ENCODE results near the gene SLC36A1. TPM values are rescaled to one million over a fixed set of nuclear protein-coding genes. Genes with fewer than 3 reads are reported as not detected.

Gene SLC36A1
- total RNA-seq, 4 donors from 2014 or later, result 35.2 to 91.3 (median 69.8) TPM

DNA sequence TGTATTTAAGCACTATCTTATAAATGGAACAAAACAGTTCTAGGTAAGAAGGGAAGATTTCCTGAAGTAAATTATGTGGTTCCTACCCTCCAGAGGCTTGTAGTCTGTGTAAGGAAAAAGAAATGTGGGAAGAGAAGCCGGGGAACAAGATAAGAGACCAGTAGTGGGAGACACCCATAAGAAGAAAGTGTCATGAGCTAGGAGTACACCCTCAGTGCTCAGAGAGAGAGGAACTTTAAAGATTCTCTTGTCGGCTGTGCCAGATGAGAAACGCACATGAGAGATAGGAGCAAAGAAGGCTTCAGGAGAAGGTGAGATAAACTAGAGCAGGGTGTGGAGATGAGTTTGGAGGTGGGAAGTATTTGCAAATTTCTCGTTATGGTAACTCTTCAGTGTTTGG lies 18.1 kb downstream of the SLC36A1 start:
- in situ Hi-C loops (cut with MboI; ENCODE audit: low pct_ligation_motif_present in 1 of 4, low pct_unique_long_range_greater_than_20kb in 1 of 4, low sequenced_read_pairs in 3 of 4) (loop anchor here in 1 of 4 donors (25.0 kb wide), 1 partner anchor 297 kb away; the partner anchor contains the start of genes ATOX1 and G3BP1), intact Hi-C loops (cut with DNase I; ENCODE audit: low total_unique reads) (no loop called here)
- no peaks in the 10 kb centered on the region for H3K27me3 ChIP-seq
- H3K4me1 ChIP-seq, result peaks cover 0 to 8% (median 6%) of the 10 kb centered on the region in 4 donors
- H3K4me3 ChIP-seq, result no peak overlapping the region
- no peak for DNase-seq
- H3K36me3 ChIP-seq, result peaks cover 0 to 21% (median 8%) of the 10 kb centered on the region in 4 donors
- TF ChIP-seq, protein P1, sequence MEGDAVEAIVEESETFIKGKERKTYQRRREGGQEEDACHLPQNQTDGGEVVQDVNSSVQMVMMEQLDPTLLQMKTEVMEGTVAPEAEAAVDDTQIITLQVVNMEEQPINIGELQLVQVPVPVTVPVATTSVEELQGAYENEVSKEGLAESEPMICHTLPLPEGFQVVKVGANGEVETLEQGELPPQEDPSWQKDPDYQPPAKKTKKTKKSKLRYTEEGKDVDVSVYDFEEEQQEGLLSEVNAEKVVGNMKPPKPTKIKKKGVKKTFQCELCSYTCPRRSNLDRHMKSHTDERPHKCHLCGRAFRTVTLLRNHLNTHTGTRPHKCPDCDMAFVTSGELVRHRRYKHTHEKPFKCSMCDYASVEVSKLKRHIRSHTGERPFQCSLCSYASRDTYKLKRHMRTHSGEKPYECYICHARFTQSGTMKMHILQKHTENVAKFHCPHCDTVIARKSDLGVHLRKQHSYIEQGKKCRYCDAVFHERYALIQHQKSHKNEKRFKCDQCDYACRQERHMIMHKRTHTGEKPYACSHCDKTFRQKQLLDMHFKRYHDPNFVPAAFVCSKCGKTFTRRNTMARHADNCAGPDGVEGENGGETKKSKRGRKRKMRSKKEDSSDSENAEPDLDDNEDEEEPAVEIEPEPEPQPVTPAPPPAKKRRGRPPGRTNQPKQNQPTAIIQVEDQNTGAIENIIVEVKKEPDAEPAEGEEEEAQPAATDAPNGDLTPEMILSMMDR (IDR thresholded peaks at IDR 0.05), result no peak
- TF ChIP-seq POLR2A (IDR thresholded peaks at IDR 0.05) (no peak), POLR2AphosphoS5 (IDR thresholded peaks at IDR 0.05) (no peak), EP300 (IDR thresholded peaks at IDR 0.05; ENCODE audit: low read depth) (no peak)
- 89 to 94% methylated on average over 4 of the region's 4 CpGs for WGBS, 2 donors (ENCODE audit: low coverage in 1 of 2)
- no peaks in the 10 kb centered on the region for H3K9me3 ChIP-seq
- no peak overlapping the region for H3K27ac ChIP-seq

DNA sequence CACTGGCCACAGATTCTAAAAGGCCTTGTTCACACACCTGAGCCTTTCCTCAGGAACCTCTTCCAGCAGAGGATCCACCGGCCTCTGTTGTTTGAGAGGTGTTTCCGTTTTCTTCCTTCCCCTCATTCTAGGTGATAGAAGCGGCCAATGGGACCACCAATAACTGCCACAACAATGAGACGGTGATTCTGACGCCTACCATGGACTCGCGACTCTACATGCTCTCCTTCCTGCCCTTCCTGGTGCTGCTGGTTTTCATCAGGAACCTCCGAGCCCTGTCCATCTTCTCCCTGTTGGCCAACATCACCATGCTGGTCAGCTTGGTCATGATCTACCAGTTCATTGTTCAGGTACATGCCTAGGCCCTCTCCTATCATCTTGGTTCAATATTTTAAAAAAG lies 20.2 kb downstream of the SLC36A1 start:
- TF ChIP-seq, protein P1 (IDR thresholded peaks at IDR 0.05), result no peak
- TF ChIP-seq POLR2A (IDR thresholded peaks at IDR 0.05), result no peak
- TF ChIP-seq POLR2AphosphoS5 (IDR thresholded peaks at IDR 0.05), result no peak
- no peak for TF ChIP-seq EP300 (IDR thresholded peaks at IDR 0.05; ENCODE audit: low read depth)
- 97% methylated on average over 8 of the region's 8 CpGs; no CpG with 5 or more reads in 1 of the 2 donors for WGBS, 2 donors (ENCODE audit: low coverage in 1 of 2)
- Histone ChIP-seq H3K27me3 (no peaks in the 10 kb centered on the region), H3K4me3 (no peak overlapping the region), H3K9me3 (no peaks in the 10 kb centered on the region), H3K36me3 (peaks cover 0 to 22% (median 9%) of the 10 kb centered on the region in 4 donors), H3K4me1 (peaks cover 0 to 8% (median 7%) of the 10 kb centered on the region in 4 donors), H3K27ac (no peak overlapping the region)
- DNase-seq, result no peak
- in situ Hi-C loops (cut with MboI; ENCODE audit: low pct_ligation_motif_present in 1 of 4, low pct_unique_long_range_greater_than_20kb in 1 of 4, low sequenced_read_pairs in 3 of 4) (loop anchor here in 1 of 4 donors (25.0 kb wide), 1 partner anchor 295 kb away; the partner anchor contains the start of genes ATOX1 and G3BP1), intact Hi-C loops (cut with DNase I; ENCODE audit: low total_unique reads) (no loop called here)

DNA sequence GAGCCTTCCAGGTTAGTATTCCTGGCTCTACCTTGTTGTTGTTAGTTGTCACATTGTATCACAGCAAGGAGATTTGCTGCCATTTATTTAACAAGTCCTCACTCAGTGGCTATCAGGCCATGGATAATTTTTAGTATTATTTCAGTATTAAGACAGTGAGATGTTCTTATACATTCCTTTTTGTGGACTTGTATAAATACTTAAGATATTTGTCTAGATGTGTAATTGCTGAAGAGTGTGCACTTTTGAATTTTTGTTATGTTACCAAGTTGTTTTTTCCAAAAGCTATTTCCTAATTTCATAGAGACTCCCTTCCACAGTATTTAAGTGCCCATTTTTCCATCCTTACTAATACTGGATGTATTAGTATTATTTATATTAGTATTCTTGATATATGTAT lies 22.0 kb downstream of the SLC36A1 start:
- peaks cover 0 to 8% (median 3%) of the 10 kb centered on the region in 4 donors for H3K4me1 ChIP-seq
- no peak overlapping the region for H3K4me3 ChIP-seq
- no peak for DNase-seq
- TF ChIP-seq, protein P1 (IDR thresholded peaks at IDR 0.05), result no peak
- TF ChIP-seq POLR2A (IDR thresholded peaks at IDR 0.05) (no peak), EP300 (IDR thresholded peaks at IDR 0.05; ENCODE audit: low read depth) (no peak), POLR2AphosphoS5 (IDR thresholded peaks at IDR 0.05) (no peak)
- no peaks in the 10 kb centered on the region for H3K27me3 ChIP-seq
- no peak overlapping the region for H3K27ac ChIP-seq
- peaks cover 0 to 40% (median 6%) of the 10 kb centered on the region in 4 donors for H3K36me3 ChIP-seq
- H3K9me3 ChIP-seq, result no peaks in the 10 kb centered on the region
- in situ Hi-C loops (cut with MboI; ENCODE audit: low pct_ligation_motif_present in 1 of 4, low pct_unique_long_range_greater_than_20kb in 1 of 4, low sequenced_read_pairs in 3 of 4) (loop anchor here in 1 of 4 donors (25.0 kb wide), 1 partner anchor 293 kb away; the partner anchor contains the start of genes ATOX1 and G3BP1), intact Hi-C loops (cut with DNase I; ENCODE audit: low total_unique reads) (no loop called here)

DNA sequence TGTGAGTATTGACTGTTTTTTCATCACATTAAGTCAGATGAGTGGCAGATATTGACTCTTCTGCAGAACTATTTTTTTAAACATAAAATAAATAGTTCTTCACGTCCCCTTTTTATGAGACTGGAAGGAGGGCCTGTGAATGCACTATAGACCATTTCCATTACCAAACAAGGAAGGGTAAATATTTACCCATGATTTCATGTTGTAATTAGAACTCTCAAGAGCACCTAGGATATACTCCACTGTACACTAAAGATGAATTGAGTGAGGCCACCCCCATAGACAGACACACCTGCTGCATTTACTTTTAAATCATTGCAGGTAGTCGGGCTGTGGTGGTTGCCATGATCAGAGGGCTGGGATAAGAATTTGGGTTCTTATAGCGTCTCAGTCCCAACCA lies 22.6 kb downstream of the SLC36A1 start:
- 44 to 54% methylated on average over 1 to 3 of the region's 3 CpGs for WGBS, 2 donors (ENCODE audit: low coverage in 1 of 2)
- H3K36me3 ChIP-seq, result peaks cover 0 to 42% (median 6%) of the 10 kb centered on the region in 4 donors
- H3K9me3 ChIP-seq, result no peaks in the 10 kb centered on the region
- intact Hi-C loops (cut with DNase I; ENCODE audit: low total_unique reads) (no loop called here), in situ Hi-C loops (cut with MboI; ENCODE audit: low pct_ligation_motif_present in 1 of 4, low pct_unique_long_range_greater_than_20kb in 1 of 4, low sequenced_read_pairs in 3 of 4) (loop anchor here in 1 of 4 donors (25.0 kb wide), 1 partner anchor 292 kb away; the partner anchor contains the start of genes ATOX1 and G3BP1)
- H3K27me3 ChIP-seq, result no peaks in the 10 kb centered on the region
- no peak overlapping the region for H3K4me3 ChIP-seq
- H3K27ac ChIP-seq, result no peak overlapping the region
- no peak for DNase-seq
- no peak for TF ChIP-seq POLR2AphosphoS5 (IDR thresholded peaks at IDR 0.05)
- no peak for TF ChIP-seq EP300 (IDR thresholded peaks at IDR 0.05; ENCODE audit: low read depth)
- TF ChIP-seq, protein P1 (IDR thresholded peaks at IDR 0.05), result no peak
- no peak for TF ChIP-seq POLR2A (IDR thresholded peaks at IDR 0.05)
- H3K4me1 ChIP-seq, result peaks cover 0 to 8% (median 3%) of the 10 kb centered on the region in 4 donors
